Bronchial epithelial cell (primary cell): Measurements from ENCODE around the gene ACSF2. TPM values are rescaled to one million over a fixed set of nuclear protein-coding genes. Genes with fewer than 3 reads are reported as not detected.
A peak's percentile ranks its signal among the peaks of the same experiment; 100 is the strongest.
"Not testable (repeated sequence)": the region's sequence is repeated elsewhere in the genome, so short reads cannot be mapped to it uniquely, and the experiment has no call there.

ENCODE experiments used
- DNase-seq: peaks from one replicate; pipeline ENCODE4 v3.0.0-alpha.2; 2010; ENCODE audit warnings: low read depth
- FAIRE-seq: peaks from 2 replicates; lab custom pipeline; 2011; peaks lifted over from hg19 to GRCh38; lab: Jason Lieb, UNC
- H3K27me3 ChIP-seq: 2 replicates; pipeline ENCODE4 v1.5.1; 2011; ENCODE audit warnings: low read length; ENCODE audit not compliant: control insufficient read depth, insufficient read depth
- H3K36me3 ChIP-seq: 2 replicates; pipeline ENCODE4 v1.5.1; 2011; ENCODE audit warnings: low read length; ENCODE audit not compliant: control insufficient read depth, insufficient read depth
- H3K4me3 ChIP-seq: 2 replicates; pipeline ENCODE4 v1.5.1; 2011; ENCODE audit warnings: mild to moderate bottlenecking, low read depth, low read length, control low read depth
- total RNA-seq: library from RNA; depleted of rRNA; stranded (reverse); fragments of >200 nt; gene quantifications from 2 replicates; pipeline ENCODE4 v1.2.1, GENCODE V29; 2014
- TF ChIP-seq, protein P1 (sequence below): IDR thresholded peaks from 2 replicates; pipeline ENCODE4 v1.5.1; 2011; ENCODE audit warnings: mild to moderate bottlenecking, moderate library complexity, low read length, control low read depth, inconsistent platforms; ENCODE audit not compliant: insufficient read depth, severe bottlenecking

Gene ACSF2
- total RNA-seq, 1 donor from 2014 or later = 14.7 TPM

DNA sequence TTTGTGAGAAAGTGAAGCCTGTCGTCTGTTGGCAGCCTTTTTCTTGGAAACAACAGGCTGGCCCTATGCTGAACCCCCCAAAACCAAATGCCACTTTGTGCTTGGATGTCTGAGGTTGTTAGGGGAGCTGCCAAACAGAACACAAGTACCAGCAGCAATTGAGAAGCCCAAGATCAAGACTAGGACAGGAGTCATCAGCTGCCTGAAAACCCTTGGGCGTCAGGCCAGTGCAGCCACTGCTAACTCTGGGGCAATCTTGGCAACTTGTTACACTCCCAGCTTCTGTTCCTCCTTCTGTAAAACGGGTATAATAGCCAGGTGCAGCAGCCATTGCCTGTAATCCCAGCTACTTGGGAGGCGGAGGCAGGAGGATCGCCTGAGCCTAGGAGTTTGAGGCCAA is 19.4 kb upstream of the ACSF2 start:
- TF ChIP-seq, protein P1, sequence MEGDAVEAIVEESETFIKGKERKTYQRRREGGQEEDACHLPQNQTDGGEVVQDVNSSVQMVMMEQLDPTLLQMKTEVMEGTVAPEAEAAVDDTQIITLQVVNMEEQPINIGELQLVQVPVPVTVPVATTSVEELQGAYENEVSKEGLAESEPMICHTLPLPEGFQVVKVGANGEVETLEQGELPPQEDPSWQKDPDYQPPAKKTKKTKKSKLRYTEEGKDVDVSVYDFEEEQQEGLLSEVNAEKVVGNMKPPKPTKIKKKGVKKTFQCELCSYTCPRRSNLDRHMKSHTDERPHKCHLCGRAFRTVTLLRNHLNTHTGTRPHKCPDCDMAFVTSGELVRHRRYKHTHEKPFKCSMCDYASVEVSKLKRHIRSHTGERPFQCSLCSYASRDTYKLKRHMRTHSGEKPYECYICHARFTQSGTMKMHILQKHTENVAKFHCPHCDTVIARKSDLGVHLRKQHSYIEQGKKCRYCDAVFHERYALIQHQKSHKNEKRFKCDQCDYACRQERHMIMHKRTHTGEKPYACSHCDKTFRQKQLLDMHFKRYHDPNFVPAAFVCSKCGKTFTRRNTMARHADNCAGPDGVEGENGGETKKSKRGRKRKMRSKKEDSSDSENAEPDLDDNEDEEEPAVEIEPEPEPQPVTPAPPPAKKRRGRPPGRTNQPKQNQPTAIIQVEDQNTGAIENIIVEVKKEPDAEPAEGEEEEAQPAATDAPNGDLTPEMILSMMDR = no peak
- Histone ChIP-seq H3K4me3 (no peak overlapping the region), H3K27me3 (no peaks in the 10 kb centered on the region), H3K36me3 (no peaks in the 10 kb centered on the region)
- FAIRE-seq (no peak), DNase-seq (no peak)

DNA sequence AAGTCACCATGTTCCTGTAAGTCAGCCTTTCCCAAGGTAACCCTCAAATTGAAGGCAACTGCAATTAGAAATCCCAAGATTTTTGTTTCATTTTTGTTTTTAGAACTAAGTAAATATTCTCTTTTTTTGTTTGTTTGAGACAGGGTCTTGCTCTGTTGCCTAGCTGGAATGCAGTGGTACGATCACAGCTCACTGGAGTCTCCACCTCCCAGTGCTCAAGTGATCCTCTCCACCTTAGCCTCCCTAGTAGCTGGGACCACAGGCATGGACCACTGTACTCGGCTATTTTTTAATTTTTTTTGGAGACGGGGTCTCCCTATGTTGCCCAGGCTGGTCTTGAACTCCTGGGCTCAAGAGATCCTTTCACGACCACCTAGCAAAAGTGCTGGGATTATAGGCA is 18.1 kb upstream of the ACSF2 start:
- TF ChIP-seq, protein P1 = no peak
- Histone ChIP-seq H3K27me3 (no peaks in the 10 kb centered on the region), H3K36me3 (no peaks in the 10 kb centered on the region), H3K4me3 (no peak overlapping the region)
- FAIRE-seq (no peak), DNase-seq (no peak)

DNA sequence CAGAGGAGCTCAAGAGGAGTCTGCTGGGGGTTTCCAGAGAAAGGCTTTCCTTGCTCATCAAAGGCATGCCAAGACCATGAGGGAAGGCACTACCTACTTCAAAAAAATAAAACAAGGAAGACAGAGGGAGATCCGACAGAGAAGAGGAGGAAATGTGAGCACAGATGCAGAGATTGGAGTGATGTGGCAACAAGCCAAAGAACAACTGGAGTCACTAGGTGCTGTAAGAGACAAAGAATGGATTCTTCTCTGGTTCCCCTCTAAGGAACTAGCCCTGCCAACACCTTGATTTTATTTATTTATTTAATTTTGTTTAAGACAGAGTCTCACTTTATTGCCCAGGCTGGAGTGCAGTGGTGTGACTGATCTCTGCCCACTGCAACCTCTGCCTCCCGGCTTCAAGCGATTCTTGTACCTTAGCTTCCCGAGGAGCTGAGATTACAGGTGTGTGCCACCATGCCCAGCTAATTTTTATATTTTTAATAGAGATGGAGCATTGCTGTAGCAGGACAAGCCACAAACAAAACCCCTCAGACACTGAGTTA is 13.8 kb upstream of the ACSF2 start:
- no peak overlapping the region for H3K4me3 ChIP-seq
- DNase-seq (no peak), FAIRE-seq (no peak)
- H3K27me3 ChIP-seq = no peaks in the 10 kb centered on the region
- TF ChIP-seq, protein P1 = no peak
- H3K36me3 ChIP-seq = no peaks in the 10 kb centered on the region

DNA sequence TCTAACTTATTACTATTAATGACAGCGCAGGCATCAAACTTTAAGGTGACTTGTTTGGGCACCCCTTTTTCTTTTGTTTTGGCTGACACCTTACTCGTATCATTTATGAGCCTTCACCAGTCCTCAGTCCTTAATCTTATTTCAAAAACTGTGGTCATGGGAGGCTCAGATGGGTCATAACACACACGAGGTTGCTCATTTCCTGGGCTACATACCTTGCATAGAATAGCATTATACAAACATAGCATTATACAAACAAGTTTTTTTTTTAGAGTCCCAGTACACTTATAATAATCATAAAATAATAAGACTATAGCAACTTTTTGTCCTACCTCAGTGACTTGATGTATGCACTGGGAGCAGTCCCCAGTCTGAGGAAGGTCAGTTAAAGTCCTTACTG is 11.2 kb upstream of the ACSF2 start:
- Histone ChIP-seq H3K27me3 (no peaks in the 10 kb centered on the region), H3K4me3 (no peak overlapping the region), H3K36me3 (no peaks in the 10 kb centered on the region)
- no peak for FAIRE-seq
- peak; percentile 57 for DNase-seq
- TF ChIP-seq, protein P1 = no peak

DNA sequence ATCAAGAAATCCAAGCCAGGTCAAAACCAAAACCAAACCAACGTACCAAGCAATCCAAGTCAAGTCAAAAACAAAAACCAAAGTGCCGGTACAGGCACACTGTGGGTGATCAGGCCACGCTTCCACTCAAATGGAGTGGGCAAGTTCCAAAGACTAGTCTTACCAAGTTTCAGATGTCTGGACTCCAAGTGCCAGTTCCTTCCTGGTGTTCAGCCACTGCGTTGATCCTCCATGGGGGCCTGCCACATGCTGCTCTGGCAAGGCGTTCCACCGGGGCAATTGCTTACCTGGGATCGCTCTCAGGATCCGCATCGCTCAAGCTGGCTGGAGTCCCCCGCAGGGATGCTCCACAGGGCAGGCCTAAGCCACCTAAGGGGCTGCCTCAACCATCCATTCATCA is 6.4 kb upstream of the ACSF2 start:
- not testable (repeated sequence) for H3K4me3 ChIP-seq, FAIRE-seq, DNase-seq, H3K27me3 ChIP-seq, H3K36me3 ChIP-seq

DNA sequence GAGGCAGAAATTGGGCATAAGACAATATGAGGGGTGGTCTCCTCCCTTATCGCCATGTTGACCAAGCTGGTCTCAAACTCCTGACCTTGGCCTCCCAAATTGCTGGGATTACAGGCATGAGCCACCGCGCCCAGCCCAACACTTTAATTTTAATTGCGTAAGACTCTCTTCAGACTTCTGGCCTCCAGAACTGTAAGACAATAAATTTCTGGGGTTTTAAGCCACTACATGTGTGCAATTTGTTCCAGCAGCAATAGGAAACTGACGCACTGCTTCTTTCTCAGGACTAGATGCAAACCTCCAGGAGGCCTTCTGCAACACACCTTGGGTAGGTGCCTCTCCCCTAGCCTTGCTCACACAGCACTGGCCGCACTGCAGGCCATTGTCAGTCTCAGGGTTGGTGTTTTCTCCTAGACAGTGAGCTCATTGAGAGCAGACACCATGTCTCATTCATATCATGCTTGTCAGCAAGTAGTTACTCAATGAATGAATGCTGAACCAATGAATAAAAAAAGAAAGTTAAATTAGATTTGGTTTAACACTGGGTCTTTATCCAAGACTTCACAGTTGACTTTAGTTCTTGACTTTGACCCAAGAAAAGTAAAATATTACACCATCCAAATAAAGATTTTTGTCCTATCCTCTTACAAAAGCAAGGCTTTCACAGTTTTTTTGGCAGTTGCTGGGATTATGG is 5.5 kb upstream of the ACSF2 start:
- FAIRE-seq (no peak), DNase-seq (no peak)
- TF ChIP-seq, protein P1 = no peak
- Histone ChIP-seq H3K36me3 (no peaks in the 10 kb centered on the region), H3K4me3 (no peak overlapping the region), H3K27me3 (no peaks in the 10 kb centered on the region)
